DND-41 (cell line): ENCODE measurements around the gene CMSS1.

Source experiments
- ATAC-seq: fragments of 200-7000 bp; cut with Tn5 transposase; 3 replicates; pipeline ENCODE4 v1.9.1; 2021; ENCODE audit warnings: low read depth; ENCODE audit not compliant: insufficient read depth
- DNase-seq: peaks from one replicate; pipeline ENCODE4 v3.0.0-alpha.2; 2020
- H2AFZ ChIP-seq: 2 replicates; pipeline ENCODE4 v1.6.0; 2012; ENCODE audit warnings: low read depth, low read length
- H3K27ac ChIP-seq: 2 replicates; pipeline ENCODE4 v1.5.1; 2012; ENCODE audit warnings: low read length, inconsistent platforms
- H3K27me3 ChIP-seq: fragments of 200-600 bp; sonication (generic); 2 replicates; pipeline ENCODE4 v1.6.0; 2012; ENCODE audit warnings: low read length, mild to moderate bottlenecking, inconsistent platforms; ENCODE audit not compliant: insufficient read depth, poor library complexity
- H3K36me3 ChIP-seq: 2 replicates; pipeline ENCODE4 v1.5.1; 2012; ENCODE audit warnings: low read length, inconsistent platforms; ENCODE audit not compliant: insufficient read depth
- H3K4me1 ChIP-seq: 2 replicates; pipeline ENCODE4 v1.5.1; 2012; ENCODE audit warnings: mild to moderate bottlenecking, low read length; ENCODE audit not compliant: insufficient read depth
- H3K4me2 ChIP-seq: 2 replicates; pipeline ENCODE4 v1.6.0; 2012; ENCODE audit warnings: mild to moderate bottlenecking, moderate library complexity, low read length, inconsistent platforms; ENCODE audit not compliant: insufficient read depth
- H3K4me3 ChIP-seq, 2 experiments: fragments of 200-600 bp in 1 of 2; shearing (Covaris generic) in 1 of 2; 2 replicates each; pipeline ENCODE4 v1.5.1; 2012 to 2016; ENCODE audit warnings: inconsistent platforms in 2 of 2, low read length in 2 of 2, mild to moderate bottlenecking in 2 of 2, low read depth in 1 of 2, moderate library complexity in 1 of 2
- H3K79me2 ChIP-seq: 2 replicates; pipeline ENCODE4 v1.6.0; 2012; ENCODE audit warnings: low read length, inconsistent platforms; ENCODE audit not compliant: insufficient read depth
- H3K9ac ChIP-seq: 2 replicates; pipeline ENCODE4 v1.6.0; 2012; ENCODE audit warnings: low read depth, mild to moderate bottlenecking, inconsistent platforms, low read length, moderate library complexity
- H3K9me3 ChIP-seq: 2 replicates; pipeline ENCODE4 v1.5.1; 2012; ENCODE audit warnings: low read length, moderate library complexity, mild to moderate bottlenecking, inconsistent platforms; ENCODE audit not compliant: insufficient read depth, severe bottlenecking
- H4K20me1 ChIP-seq: 2 replicates; pipeline ENCODE4 v1.6.0; 2012; ENCODE audit warnings: low read length; ENCODE audit not compliant: insufficient read depth
- EZH2 ChIP-seq: IDR thresholded peaks from 3 replicates; pipeline ENCODE4 v1.6.1; 2012; ENCODE audit warnings: borderline replicate concordance, low read depth, mild to moderate bottlenecking, moderate library complexity, low read length, inconsistent platforms; ENCODE audit not compliant: severe bottlenecking
- TF ChIP-seq, protein P1 (sequence below): IDR thresholded peaks from 2 replicates; pipeline ENCODE4 v1.5.1; 2012; ENCODE audit warnings: borderline replicate concordance, low read length, moderate library complexity, mild to moderate bottlenecking; ENCODE audit not compliant: poor library complexity, severe bottlenecking; ENCODE audit errors: extremely low read depth

CMSS1 gene

DNA sequence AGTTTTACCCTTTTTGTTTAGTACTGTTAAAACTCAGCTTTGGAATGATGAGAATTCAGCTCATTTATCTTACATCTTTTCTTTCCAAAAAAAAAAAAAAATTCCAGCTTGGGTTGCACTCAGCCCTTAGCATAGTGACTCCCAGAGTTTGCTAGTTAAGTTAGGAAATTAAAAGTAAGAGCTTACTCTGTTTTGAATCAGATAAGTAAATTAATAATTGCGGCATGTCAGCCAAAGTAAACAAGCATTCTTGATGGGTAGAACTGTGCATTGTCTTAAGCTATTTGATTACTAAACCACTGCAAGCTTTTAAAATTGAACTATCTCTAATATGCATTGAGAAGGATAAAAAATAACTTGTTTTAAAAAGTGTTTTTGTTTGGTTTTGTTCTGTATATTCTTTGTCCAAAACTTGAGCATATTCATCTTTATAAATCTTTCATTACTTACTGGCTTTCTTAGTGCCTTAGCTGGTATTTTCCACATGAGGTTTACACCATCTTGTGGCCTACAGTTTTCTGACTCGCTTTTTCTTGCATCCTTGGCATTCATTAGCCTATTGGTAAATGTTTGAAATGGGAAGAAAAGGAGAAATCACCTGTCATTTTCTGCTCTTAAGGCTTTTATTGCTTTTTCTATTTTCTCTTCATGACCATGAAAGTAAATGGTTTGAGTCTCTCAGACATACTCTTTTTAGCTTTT, 189.1 kb downstream of the CMSS1 start:
- no peaks in the 10 kb centered on the region for H3K4me1 ChIP-seq
- no peaks in the 10 kb centered on the region for H3K79me2 ChIP-seq
- no peak overlapping the region for H3K4me3 ChIP-seq
- no peaks in the 10 kb centered on the region for H4K20me1 ChIP-seq
- no peak for DNase-seq
- H3K4me2 ChIP-seq: no peak overlapping the region
- TF ChIP-seq, protein P1, sequence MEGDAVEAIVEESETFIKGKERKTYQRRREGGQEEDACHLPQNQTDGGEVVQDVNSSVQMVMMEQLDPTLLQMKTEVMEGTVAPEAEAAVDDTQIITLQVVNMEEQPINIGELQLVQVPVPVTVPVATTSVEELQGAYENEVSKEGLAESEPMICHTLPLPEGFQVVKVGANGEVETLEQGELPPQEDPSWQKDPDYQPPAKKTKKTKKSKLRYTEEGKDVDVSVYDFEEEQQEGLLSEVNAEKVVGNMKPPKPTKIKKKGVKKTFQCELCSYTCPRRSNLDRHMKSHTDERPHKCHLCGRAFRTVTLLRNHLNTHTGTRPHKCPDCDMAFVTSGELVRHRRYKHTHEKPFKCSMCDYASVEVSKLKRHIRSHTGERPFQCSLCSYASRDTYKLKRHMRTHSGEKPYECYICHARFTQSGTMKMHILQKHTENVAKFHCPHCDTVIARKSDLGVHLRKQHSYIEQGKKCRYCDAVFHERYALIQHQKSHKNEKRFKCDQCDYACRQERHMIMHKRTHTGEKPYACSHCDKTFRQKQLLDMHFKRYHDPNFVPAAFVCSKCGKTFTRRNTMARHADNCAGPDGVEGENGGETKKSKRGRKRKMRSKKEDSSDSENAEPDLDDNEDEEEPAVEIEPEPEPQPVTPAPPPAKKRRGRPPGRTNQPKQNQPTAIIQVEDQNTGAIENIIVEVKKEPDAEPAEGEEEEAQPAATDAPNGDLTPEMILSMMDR: no peak
- TF ChIP-seq EZH2: no peak
- no peak overlapping the region for H3K27ac ChIP-seq
- H3K9me3 ChIP-seq: no peaks in the 10 kb centered on the region
- H3K9ac ChIP-seq: no peak overlapping the region
- ATAC-seq: no peak
- no peaks in the 10 kb centered on the region for H3K36me3 ChIP-seq
- H3K27me3 ChIP-seq: no peaks in the 10 kb centered on the region
- no peak overlapping the region for H2AFZ ChIP-seq

DNA sequence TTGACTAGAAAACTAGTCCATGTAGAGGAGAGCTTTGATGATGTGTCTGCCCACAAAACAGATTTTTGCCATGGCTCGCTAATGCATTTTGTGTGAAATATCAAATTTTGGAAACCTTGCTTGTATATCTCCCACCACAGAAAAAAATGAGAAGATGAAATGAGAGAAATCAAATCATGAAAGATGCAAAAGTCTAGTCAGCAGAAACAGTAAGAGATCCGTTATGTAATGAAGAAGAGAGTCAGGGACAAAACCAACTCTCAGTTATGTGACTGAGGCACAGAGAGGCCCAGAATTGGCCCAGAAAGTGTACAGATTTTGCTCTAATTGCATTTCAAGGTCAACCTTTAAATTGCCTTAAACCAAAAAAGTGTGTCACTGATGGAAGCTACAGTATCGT, 189.7 kb downstream of the CMSS1 start:
- no peak overlapping the region for H3K27ac ChIP-seq
- H3K9ac ChIP-seq: no peak overlapping the region
- no peak for TF ChIP-seq EZH2
- TF ChIP-seq, protein P1: no peak
- H2AFZ ChIP-seq: no peak overlapping the region
- H3K4me3 ChIP-seq: no peak overlapping the region
- ATAC-seq (no peak), DNase-seq (no peak)
- H3K27me3 ChIP-seq: no peaks in the 10 kb centered on the region
- no peaks in the 10 kb centered on the region for H3K4me1 ChIP-seq
- no peaks in the 10 kb centered on the region for H3K79me2 ChIP-seq
- no peaks in the 10 kb centered on the region for H3K9me3 ChIP-seq
- H3K36me3 ChIP-seq: no peaks in the 10 kb centered on the region
- no peaks in the 10 kb centered on the region for H4K20me1 ChIP-seq
- H3K4me2 ChIP-seq: no peak overlapping the region

DNA sequence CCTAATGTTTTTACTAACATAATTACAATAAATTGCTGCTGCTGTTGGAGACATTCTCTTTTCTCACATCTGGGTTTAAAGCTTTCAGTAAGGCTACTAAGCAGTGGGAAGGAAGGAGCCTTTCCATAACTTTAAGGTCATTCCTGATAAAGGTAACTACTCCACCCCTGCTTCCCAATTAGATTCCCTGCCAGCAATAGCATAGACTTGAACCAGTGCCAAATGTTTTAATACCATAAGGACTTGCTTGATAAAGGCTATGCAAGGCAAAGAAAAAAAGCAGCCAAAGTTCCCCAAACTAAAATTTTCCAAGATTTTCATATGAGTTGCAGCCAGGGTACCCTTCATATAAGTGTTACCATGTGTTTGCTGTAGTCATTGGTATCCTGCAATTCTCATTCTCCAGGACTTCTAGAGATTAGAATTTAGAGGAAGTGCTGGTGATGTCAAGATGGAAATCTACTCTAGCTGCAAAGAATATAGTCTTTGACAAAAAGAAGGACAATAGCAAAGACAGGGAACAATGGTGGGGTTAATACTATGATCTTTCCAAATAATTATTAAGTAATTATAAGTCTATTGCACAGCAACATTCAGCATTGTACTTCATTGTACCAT, 190.5 kb downstream of the CMSS1 start:
- Histone ChIP-seq H3K36me3 (no peaks in the 10 kb centered on the region), H4K20me1 (no peaks in the 10 kb centered on the region), H3K9me3 (no peaks in the 10 kb centered on the region), H3K9ac (no peak overlapping the region), H3K4me2 (no peak overlapping the region), H3K27ac (no peak overlapping the region), H2AFZ (no peak overlapping the region), H3K4me3 (no peak overlapping the region), H3K4me1 (no peaks in the 10 kb centered on the region), H3K79me2 (no peaks in the 10 kb centered on the region), H3K27me3 (no peaks in the 10 kb centered on the region)
- TF ChIP-seq, protein P1: no peak
- TF ChIP-seq EZH2: no peak
- DNase-seq: no peak
- ATAC-seq: no peak
